Measurements from ENCODE around the gene KLF13. TPM values are rescaled to one million over a fixed set of nuclear protein-coding genes. Genes with fewer than 3 reads are reported as not detected.

KLF13 gene
- total RNA-seq, 1 experiment from 2014 or later, result 14.1 TPM

DNA sequence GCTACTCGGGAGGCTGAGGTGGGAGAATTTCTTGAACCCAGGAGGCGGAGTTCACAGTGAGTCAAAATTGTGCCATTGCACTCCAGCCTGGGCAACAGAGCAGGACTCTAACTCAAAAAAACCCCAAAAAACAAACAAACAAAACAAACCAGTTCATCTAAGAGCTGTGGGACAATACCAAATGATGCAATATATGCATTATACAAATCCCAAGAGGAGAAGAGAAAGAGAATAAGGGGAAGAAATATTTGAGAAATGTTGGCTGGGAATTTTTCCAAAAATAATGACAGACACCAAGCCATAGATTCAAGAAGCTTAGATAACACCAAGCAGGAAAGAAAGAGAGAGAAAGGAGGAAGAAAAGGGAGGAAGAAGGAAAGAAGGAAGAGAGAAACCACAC is 82.5 kb downstream of the KLF13 start:
- CTCF ChIA-PET, result no interaction called here
- TF ChIP-seq, protein P1, sequence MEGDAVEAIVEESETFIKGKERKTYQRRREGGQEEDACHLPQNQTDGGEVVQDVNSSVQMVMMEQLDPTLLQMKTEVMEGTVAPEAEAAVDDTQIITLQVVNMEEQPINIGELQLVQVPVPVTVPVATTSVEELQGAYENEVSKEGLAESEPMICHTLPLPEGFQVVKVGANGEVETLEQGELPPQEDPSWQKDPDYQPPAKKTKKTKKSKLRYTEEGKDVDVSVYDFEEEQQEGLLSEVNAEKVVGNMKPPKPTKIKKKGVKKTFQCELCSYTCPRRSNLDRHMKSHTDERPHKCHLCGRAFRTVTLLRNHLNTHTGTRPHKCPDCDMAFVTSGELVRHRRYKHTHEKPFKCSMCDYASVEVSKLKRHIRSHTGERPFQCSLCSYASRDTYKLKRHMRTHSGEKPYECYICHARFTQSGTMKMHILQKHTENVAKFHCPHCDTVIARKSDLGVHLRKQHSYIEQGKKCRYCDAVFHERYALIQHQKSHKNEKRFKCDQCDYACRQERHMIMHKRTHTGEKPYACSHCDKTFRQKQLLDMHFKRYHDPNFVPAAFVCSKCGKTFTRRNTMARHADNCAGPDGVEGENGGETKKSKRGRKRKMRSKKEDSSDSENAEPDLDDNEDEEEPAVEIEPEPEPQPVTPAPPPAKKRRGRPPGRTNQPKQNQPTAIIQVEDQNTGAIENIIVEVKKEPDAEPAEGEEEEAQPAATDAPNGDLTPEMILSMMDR (IDR thresholded peaks at IDR 0.05; ENCODE audit: unreplicated experiment), result no peak
- H3K27me3 Mint-ChIP-seq (ENCODE audit: unreplicated experiment), result no peaks in the 10 kb centered on the region
- peaks cover 22% of the 10 kb centered on the region for H3K4me1 Mint-ChIP-seq (ENCODE audit: low read depth, unreplicated experiment)
- H3K36me3 Mint-ChIP-seq (ENCODE audit: insufficient read depth, unreplicated experiment), result peaks cover 5% of the 10 kb centered on the region
- no TSS peak for BruUV-seq (replicated peaks)
- H3K9me3 Mint-ChIP-seq (ENCODE audit: low read depth, unreplicated experiment), result peaks cover 7% of the 10 kb centered on the region
- H3K4me3 Mint-ChIP-seq (ENCODE audit: low read depth, unreplicated experiment), result no peak overlapping the region
- intact Hi-C loops (cut with micrococcal nuclease; ENCODE audit: unreplicated experiment), result no loop called here
- no peak for DNase-seq
- no peak overlapping the region for H3K27ac Mint-ChIP-seq (ENCODE audit: unreplicated experiment)

DNA sequence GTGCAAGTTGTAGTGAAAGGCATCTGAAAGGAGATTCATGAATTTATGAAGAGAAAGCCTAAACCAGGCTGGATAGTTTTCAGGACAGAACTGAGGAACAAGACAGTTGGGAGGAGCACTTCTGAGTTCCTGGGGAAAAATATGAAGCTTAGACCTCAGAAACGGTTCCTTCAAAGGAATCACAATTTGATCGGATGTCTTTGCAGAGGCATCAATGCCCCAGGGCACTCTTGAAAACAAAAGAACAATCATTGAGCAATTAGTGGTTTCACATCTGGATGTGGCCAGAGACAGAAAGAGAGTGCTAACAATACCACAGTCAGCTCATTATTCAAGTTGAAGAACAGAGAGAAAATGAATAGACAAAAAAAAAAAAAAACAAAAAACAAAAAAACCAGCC is 86.2 kb downstream of the KLF13 start:
- Mint-ChIP-seq H3K4me3 (ENCODE audit: low read depth, unreplicated experiment) (no peak overlapping the region), H3K36me3 (ENCODE audit: insufficient read depth, unreplicated experiment) (no peaks in the 10 kb centered on the region), H3K9me3 (ENCODE audit: low read depth, unreplicated experiment) (peaks cover 3% of the 10 kb centered on the region), H3K27me3 (ENCODE audit: unreplicated experiment) (no peaks in the 10 kb centered on the region), H3K27ac (ENCODE audit: unreplicated experiment) (no peak overlapping the region), H3K4me1 (ENCODE audit: low read depth, unreplicated experiment) (no peaks in the 10 kb centered on the region)
- CTCF ChIA-PET, result no interaction called here
- no peak for DNase-seq
- BruUV-seq (replicated peaks), result no TSS peak
- TF ChIP-seq, protein P1 (IDR thresholded peaks at IDR 0.05; ENCODE audit: unreplicated experiment), result no peak
- intact Hi-C loops (cut with micrococcal nuclease; ENCODE audit: unreplicated experiment), result no loop called here

DNA sequence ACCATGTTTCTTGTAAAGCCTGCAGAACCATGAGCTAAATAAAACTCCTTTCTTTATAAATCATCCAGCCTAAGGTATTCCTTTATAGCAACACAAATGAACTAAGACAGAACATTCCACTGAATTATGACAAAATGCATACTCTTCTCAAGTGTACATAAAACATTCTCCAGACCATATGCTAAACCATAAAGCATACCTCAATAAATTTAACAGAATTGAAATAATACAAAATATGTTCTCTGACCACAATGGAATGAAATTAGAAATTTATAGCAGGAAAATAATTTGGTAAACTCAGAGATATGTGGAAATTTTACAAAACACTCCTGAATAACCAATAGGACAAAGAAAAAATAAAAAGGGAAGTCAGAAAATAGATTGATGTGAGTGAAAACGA is 88.6 kb downstream of the KLF13 start:
- CTCF ChIA-PET, result no interaction called here
- DNase-seq, result no peak
- Mint-ChIP-seq H3K27me3 (ENCODE audit: unreplicated experiment) (no peaks in the 10 kb centered on the region), H3K27ac (ENCODE audit: unreplicated experiment) (no peak overlapping the region), H3K4me3 (ENCODE audit: low read depth, unreplicated experiment) (no peak overlapping the region), H3K4me1 (ENCODE audit: low read depth, unreplicated experiment) (no peaks in the 10 kb centered on the region), H3K9me3 (ENCODE audit: low read depth, unreplicated experiment) (peaks cover 3% of the 10 kb centered on the region), H3K36me3 (ENCODE audit: insufficient read depth, unreplicated experiment) (no peaks in the 10 kb centered on the region)
- no TSS peak for BruUV-seq (replicated peaks)
- intact Hi-C loops (cut with micrococcal nuclease; ENCODE audit: unreplicated experiment), result no loop called here
- TF ChIP-seq, protein P1 (IDR thresholded peaks at IDR 0.05; ENCODE audit: unreplicated experiment), result no peak

DNA sequence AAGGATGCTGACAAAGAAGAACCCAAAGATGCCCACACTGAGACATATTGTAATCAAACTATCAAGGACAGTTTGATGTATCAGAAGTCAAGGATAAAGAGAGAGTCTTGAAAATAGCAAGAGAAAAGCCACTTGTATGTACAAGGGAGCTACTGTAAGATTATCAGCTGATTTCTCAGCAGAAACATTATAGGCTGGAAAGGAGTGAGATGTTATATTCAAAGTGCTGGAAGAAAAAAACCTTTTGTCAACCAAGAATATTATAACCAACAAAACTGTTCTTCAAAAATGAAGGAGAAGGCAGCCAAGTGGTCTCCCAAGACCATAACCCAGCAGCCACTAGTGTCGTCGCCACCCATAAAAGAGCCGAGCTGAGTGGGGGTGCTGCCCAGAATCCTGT is 93.2 kb downstream of the KLF13 start:
- CTCF ChIA-PET, result interaction anchor here (0.7 kb wide), 1 partner anchor 147 kb away, joined by 3 read pairs; no protein-coding TSS in a partner anchor
- no peak overlapping the region for H3K27ac Mint-ChIP-seq (ENCODE audit: unreplicated experiment)
- intact Hi-C loops (cut with micrococcal nuclease; ENCODE audit: unreplicated experiment), result no loop called here
- H3K9me3 Mint-ChIP-seq (ENCODE audit: low read depth, unreplicated experiment), result peaks cover 3% of the 10 kb centered on the region
- no peak overlapping the region for H3K4me3 Mint-ChIP-seq (ENCODE audit: low read depth, unreplicated experiment)
- no peaks in the 10 kb centered on the region for H3K4me1 Mint-ChIP-seq (ENCODE audit: low read depth, unreplicated experiment)
- no TSS peak for BruUV-seq (replicated peaks)
- DNase-seq, result no peak
- H3K36me3 Mint-ChIP-seq (ENCODE audit: insufficient read depth, unreplicated experiment), result no peaks in the 10 kb centered on the region
- no peaks in the 10 kb centered on the region for H3K27me3 Mint-ChIP-seq (ENCODE audit: unreplicated experiment)
- TF ChIP-seq, protein P1 (IDR thresholded peaks at IDR 0.05; ENCODE audit: unreplicated experiment), result no peak
